PC-3 (cell line): Measurements from ENCODE around the gene PDE3B. TPM values are rescaled to one million over a fixed set of nuclear protein-coding genes. Genes with fewer than 3 reads are reported as not detected.

Experiments
- ATAC-seq: fragments of 200-7000 bp; cut with Tn5 transposase; 2 replicates; pipeline ENCODE4 v1.9.1; 2020; ENCODE audit warnings: mild to moderate bottlenecking, moderate library complexity
- BruUV-seq: library from RNA; stranded (reverse); fragments of 400-500 nt; replicated peaks from 2 replicates; lab custom pipeline; 2021; lab: Mats Ljungman, UMichigan
- CTCF ChIA-PET: fragments of 300-600 bp; sonication (Branson Sonifier 250); formaldehyde crosslinking; loops from one replicate; lab custom pipeline; 2022; ENCODE audit warnings: antibody characterized with exemption; lab: Charles Lee
- POLR2A ChIA-PET: fragments of 300-600 bp; sonication (Branson Sonifier 250); formaldehyde crosslinking; loops from one replicate; lab custom pipeline; 2022; ENCODE audit warnings: antibody characterized with exemption; ENCODE audit not compliant: unreplicated experiment; lab: Charles Lee
- DNase-seq: peaks from one replicate; pipeline ENCODE4 v3.0.0-alpha.2; 2015
- H2AFZ ChIP-seq: fragments of 300-600 bp; sonication (generic); 2 replicates; pipeline ENCODE4 v1.6.0; 2016; ENCODE audit warnings: antibody characterized with exemption, low read length
- H3F3A ChIP-seq: fragments of 300-600 bp; sonication (generic); one replicate; pipeline ENCODE4 v1.6.0; 2017; ENCODE audit warnings: antibody characterized with exemption, low read length, control low read depth, mild to moderate bottlenecking; ENCODE audit not compliant: unreplicated experiment
- H3K27ac ChIP-seq: fragments of 300-600 bp; sonication (generic); 2 replicates; pipeline ENCODE4 v1.5.1; 2016; ENCODE audit warnings: mild to moderate bottlenecking, low read length
- H3K27me3 ChIP-seq: fragments of 300-600 bp; sonication (generic); 2 replicates; pipeline ENCODE4 v1.6.1; 2016; ENCODE audit warnings: low read length, mixed read lengths
- H3K36me3 ChIP-seq: fragments of 300-600 bp; sonication (generic); 2 replicates; pipeline ENCODE4 v1.6.1; 2016; ENCODE audit warnings: low read depth, mixed run types, low read length, mixed read lengths
- H3K4me1 ChIP-seq: fragments of 300-600 bp; sonication (generic); 2 replicates; pipeline ENCODE4 v1.5.1; 2016; ENCODE audit warnings: low read length; ENCODE audit not compliant: insufficient read depth
- H3K4me2 ChIP-seq: fragments of 300-600 bp; sonication (generic); 2 replicates; pipeline ENCODE4 v1.6.0; 2016; ENCODE audit warnings: low read length
- H3K4me3 ChIP-seq: fragments of 300-600 bp; sonication (generic); 2 replicates; pipeline ENCODE4 v1.5.1; 2016; ENCODE audit warnings: mild to moderate bottlenecking, low read length, mixed read lengths
- H3K79me2 ChIP-seq: fragments of 300-600 bp; sonication (generic); 2 replicates; pipeline ENCODE4 v1.6.1; 2017; ENCODE audit warnings: low read length, mixed read lengths
- H3K9ac ChIP-seq: fragments of 300-600 bp; sonication (generic); 2 replicates; pipeline ENCODE4 v1.6.0; 2016; ENCODE audit warnings: mild to moderate bottlenecking, low read length
- H3K9me2 ChIP-seq: fragments of 300-600 bp; sonication (generic); replicated peaks from 2 replicates; pipeline ENCODE4 v1.6.1; 2016; ENCODE audit warnings: mixed run types, low read length, mixed read lengths
- H3K9me3 ChIP-seq: fragments of 300-600 bp; sonication (generic); 2 replicates; pipeline ENCODE4 v1.6.1; 2016; ENCODE audit warnings: low read length, mixed read lengths
- H4K20me1 ChIP-seq: fragments of 300-600 bp; sonication (generic); 2 replicates; pipeline ENCODE4 v1.6.1; 2016; ENCODE audit warnings: low read length, mixed read lengths
- CTCF ChIP-seq: fragments of 300-600 bp; sonication (generic); conservative IDR thresholded peaks from 2 replicates; pipeline ENCODE4 v1.5.1; 2017; ENCODE audit warnings: antibody characterized with exemption, low read depth, mild to moderate bottlenecking, low read length
- EZH2 ChIP-seq: fragments of 300-600 bp; sonication (generic); IDR thresholded peaks from one replicate; pipeline ENCODE4 v1.6.1; 2017; ENCODE audit warnings: antibody characterized with exemption, mild to moderate bottlenecking, low read length; ENCODE audit not compliant: unreplicated experiment
- EZH2phosphoT487 ChIP-seq: fragments of 300-600 bp; sonication (generic); IDR thresholded peaks from 2 replicates; pipeline ENCODE4 v1.6.1; 2018; ENCODE audit warnings: mild to moderate bottlenecking, antibody characterized with exemption, low read length, borderline replicate concordance
- intact Hi-C: fragments of 100-400 bp; cut with micrococcal nuclease; formaldehyde crosslinking; loops from 2 replicates; pipeline ENCODE4 v1.9.0; 2023
- total RNA-seq: library from RNA; depleted of rRNA; stranded (reverse); fragments of >200 nt; gene quantifications from 2 replicates; pipeline ENCODE4 v1.2.3, GENCODE V29; 2014

Gene PDE3B
- total RNA-seq, 1 experiment from 2014 or later = 0.11 TPM

- H3K9ac ChIP-seq = no peak overlapping the region
- intact Hi-C loops = no loop called here
- POLR2A ChIA-PET = no interaction called here
- no peaks in the 10 kb centered on the region for H4K20me1 ChIP-seq
- H3F3A ChIP-seq = no peaks in the 10 kb centered on the region
- H3K9me2 ChIP-seq = no peaks in the 10 kb centered on the region
- CTCF ChIA-PET = no interaction called here
- H3K4me2 ChIP-seq = no peak overlapping the region
- BruUV-seq = no TSS peak
- no peak for ATAC-seq
- TF ChIP-seq EZH2phosphoT487 (no peak), CTCF (no peak)
- H3K27ac ChIP-seq = no peak overlapping the region
- H3K36me3 ChIP-seq = no peaks in the 10 kb centered on the region
- no peak overlapping the region for H3K4me3 ChIP-seq
- H3K27me3 ChIP-seq = 0 out of 2 replicates have a peak, but pooled peaks cover 2% of the 10 kb centered on the region
- no peaks in the 10 kb centered on the region for H3K79me2 ChIP-seq
- DNase-seq = no peak
- no peaks in the 10 kb centered on the region for H3K9me3 ChIP-seq
- no peaks in the 10 kb centered on the region for H3K4me1 ChIP-seq
- H2AFZ ChIP-seq = no peak overlapping the region
Observed at GRCh38 chr11:14748090-14748489, 104.5 kb downstream of the PDE3B start.

GRCh38 chr11:14750911-14751310 lies 107.3 kb downstream of the PDE3B start:
- intact Hi-C loops = no loop called here
- H3K36me3 ChIP-seq = no peaks in the 10 kb centered on the region
- H4K20me1 ChIP-seq = no peaks in the 10 kb centered on the region
- ATAC-seq = no peak
- H3K27ac ChIP-seq = no peak overlapping the region
- 0 out of 2 replicates have a peak, but pooled peaks cover 2% of the 10 kb centered on the region for H3K27me3 ChIP-seq
- H3K4me1 ChIP-seq = no peaks in the 10 kb centered on the region
- BruUV-seq = no TSS peak
- no peaks in the 10 kb centered on the region for H3F3A ChIP-seq
- POLR2A ChIA-PET = no interaction called here
- no peaks in the 10 kb centered on the region for H3K79me2 ChIP-seq
- no peaks in the 10 kb centered on the region for H3K9me3 ChIP-seq
- no peak overlapping the region for H3K4me3 ChIP-seq
- H3K9ac ChIP-seq = no peak overlapping the region
- H3K4me2 ChIP-seq = no peak overlapping the region
- H3K9me2 ChIP-seq = no peaks in the 10 kb centered on the region
- TF ChIP-seq EZH2 (no peak), EZH2phosphoT487 (no peak), CTCF (no peak)
- H2AFZ ChIP-seq = no peak overlapping the region
- DNase-seq = no peak
- CTCF ChIA-PET = no interaction called here

- POLR2A ChIA-PET = no interaction called here
- intact Hi-C loops = no loop called here
- H3K4me1 ChIP-seq = no peaks in the 10 kb centered on the region
- TF ChIP-seq EZH2phosphoT487 = no peak
- TF ChIP-seq CTCF = no peak
- no peak for TF ChIP-seq EZH2
- no peaks in the 10 kb centered on the region for H3K9me2 ChIP-seq
- no peaks in the 10 kb centered on the region for H3K9me3 ChIP-seq
- CTCF ChIA-PET = no interaction called here
- H3K4me3 ChIP-seq = no peak overlapping the region
- BruUV-seq = no TSS peak
- H3F3A ChIP-seq = no peaks in the 10 kb centered on the region
- ATAC-seq (no peak), DNase-seq (no peak)
- no peak overlapping the region for H3K4me2 ChIP-seq
- no peak overlapping the region for H3K9ac ChIP-seq
- no peak overlapping the region for H3K27ac ChIP-seq
- H2AFZ ChIP-seq = no peak overlapping the region
- 0 out of 2 replicates have a peak, but pooled peaks cover 2% of the 10 kb centered on the region for H3K27me3 ChIP-seq
- H3K36me3 ChIP-seq = no peaks in the 10 kb centered on the region
- no peaks in the 10 kb centered on the region for H3K79me2 ChIP-seq
- H4K20me1 ChIP-seq = no peaks in the 10 kb centered on the region
Observed at GRCh38 chr11:14751975-14752407, 108.4 kb downstream of the PDE3B start.
